HUDEP-2 (cell line): ENCODE data around the gene LDHAL6B.

Source experiments
- DNase-seq, 76 experiments: peaks; one replicate each; lab custom pipeline; 2025; ENCODE audit not compliant: unreplicated experiment in 76 of 76; lab: John Stamatoyannopoulos, UW

Gene LDHAL6B

GRCh38 chr15:59216911-59217310, 10.3 kb downstream of the LDHAL6B start:
- no peak for DNase-seq

- no peak for DNase-seq
Measured at GRCh38 chr15:59217876-59218498, 11.3 kb downstream of the LDHAL6B start.

GRCh38 chr15:59218710-59219109, 12.1 kb downstream of the LDHAL6B start:
- DNase-seq, result no peak

GRCh38 chr15:59221511-59222505, 15.2 kb downstream of the LDHAL6B start:
- no peak for DNase-seq

GRCh38 chr15:59222906-59223550, 16.4 kb downstream of the LDHAL6B start:
- DNase-seq, result no peak

- DNase-seq, result no peak
Measured at GRCh38 chr15:59223736-59224135, 17.1 kb downstream of the LDHAL6B start.

GRCh38 chr15:59224474-59224873, 17.8 kb downstream of the LDHAL6B start:
- no peak for DNase-seq

- DNase-seq, result no peak
Measured at GRCh38 chr15:59227021-59227420, 20.4 kb downstream of the LDHAL6B start.

GRCh38 chr15:59229015-59229414, 22.4 kb downstream of the LDHAL6B start:
- no peak for DNase-seq

- DNase-seq, result no peak
Measured at GRCh38 chr15:59229453-59229852, 22.8 kb downstream of the LDHAL6B start.

GRCh38 chr15:59230531-59231055, 23.9 kb downstream of the LDHAL6B start:
- DNase-seq, result no peak

GRCh38 chr15:59232476-59232875, 25.8 kb downstream of the LDHAL6B start:
- no peak for DNase-seq

- no peak for DNase-seq
Measured at GRCh38 chr15:59236394-59236793, 29.8 kb downstream of the LDHAL6B start.

GRCh38 chr15:59237119-59237855, 30.6 kb downstream of the LDHAL6B start:
- no peak for DNase-seq

GRCh38 chr15:59237924-59238331, 31.3 kb downstream of the LDHAL6B start:
- no peak for DNase-seq

- no peak for DNase-seq
Measured at GRCh38 chr15:59240036-59240435, 33.4 kb downstream of the LDHAL6B start.

- DNase-seq, result no peak
Measured at GRCh38 chr15:59242649-59243048, 36.0 kb downstream of the LDHAL6B start.

GRCh38 chr15:59243622-59244021, 37.0 kb downstream of the LDHAL6B start:
- DNase-seq, result no peak

GRCh38 chr15:59244337-59244736, 37.7 kb downstream of the LDHAL6B start:
- DNase-seq, result no peak

- DNase-seq, result no peak
Measured at GRCh38 chr15:59245559-59245958, 38.9 kb downstream of the LDHAL6B start.
